ENCODE results near the gene MRPS33. TPM values are rescaled to one million over a fixed set of nuclear protein-coding genes. Genes with fewer than 3 reads are reported as not detected.

The MRPS33 gene
- total and polyA plus RNA-seq, 2 of the 13 experiments (the other 11 are each of a cell fraction or from before 2014, with no cell fraction given) = 50.9 to 91.0 TPM

DNA sequence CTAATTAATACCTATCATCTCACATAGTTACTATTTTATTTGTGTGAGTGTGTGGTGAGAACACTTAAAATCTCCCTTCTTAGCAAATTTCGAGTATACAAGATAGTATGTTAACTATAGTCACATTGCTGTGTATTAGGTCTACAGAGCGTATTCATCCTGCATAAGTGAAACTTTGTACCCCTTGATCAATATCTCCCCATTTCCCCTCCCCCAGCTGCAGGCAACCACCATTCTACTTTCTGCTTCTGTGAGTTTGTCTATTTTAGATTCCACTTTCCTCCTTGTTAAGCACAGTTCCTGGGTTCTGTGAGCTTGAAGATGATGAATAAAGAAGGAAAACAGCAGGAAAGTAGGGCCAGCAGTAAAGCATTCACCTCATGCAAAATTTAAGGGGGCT is 42.4 kb downstream of the MRPS33 start (continued):
- TF ChIP-seq, protein P1, sequence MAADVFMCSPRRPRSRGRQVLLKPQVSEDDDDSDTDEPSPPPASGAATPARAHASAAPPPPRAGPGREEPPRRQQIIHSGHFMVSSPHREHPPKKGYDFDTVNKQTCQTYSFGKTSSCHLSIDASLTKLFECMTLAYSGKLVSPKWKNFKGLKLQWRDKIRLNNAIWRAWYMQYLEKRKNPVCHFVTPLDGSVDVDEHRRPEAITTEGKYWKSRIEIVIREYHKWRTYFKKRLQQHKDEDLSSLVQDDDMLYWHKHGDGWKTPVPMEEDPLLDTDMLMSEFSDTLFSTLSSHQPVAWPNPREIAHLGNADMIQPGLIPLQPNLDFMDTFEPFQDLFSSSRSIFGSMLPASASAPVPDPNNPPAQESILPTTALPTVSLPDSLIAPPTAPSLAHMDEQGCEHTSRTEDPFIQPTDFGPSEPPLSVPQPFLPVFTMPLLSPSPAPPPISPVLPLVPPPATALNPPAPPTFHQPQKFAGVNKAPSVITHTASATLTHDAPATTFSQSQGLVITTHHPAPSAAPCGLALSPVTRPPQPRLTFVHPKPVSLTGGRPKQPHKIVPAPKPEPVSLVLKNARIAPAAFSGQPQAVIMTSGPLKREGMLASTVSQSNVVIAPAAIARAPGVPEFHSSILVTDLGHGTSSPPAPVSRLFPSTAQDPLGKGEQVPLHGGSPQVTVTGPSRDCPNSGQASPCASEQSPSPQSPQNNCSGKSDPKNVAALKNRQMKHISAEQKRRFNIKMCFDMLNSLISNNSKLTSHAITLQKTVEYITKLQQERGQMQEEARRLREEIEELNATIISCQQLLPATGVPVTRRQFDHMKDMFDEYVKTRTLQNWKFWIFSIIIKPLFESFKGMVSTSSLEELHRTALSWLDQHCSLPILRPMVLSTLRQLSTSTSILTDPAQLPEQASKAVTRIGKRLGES (CRISPR knock-in tag; IDR thresholded peaks at IDR 0.05; ENCODE audit: borderline replicate concordance) = no peak
- TF ChIP-seq HES4 (CRISPR knock-in tag; IDR thresholded peaks at IDR 0.05; ENCODE audit: borderline replicate concordance) (no peak), NCOA2 (CRISPR knock-in tag; IDR thresholded peaks at IDR 0.05) (0 out of 2 replicates have a peak, but pooled peaks have one; percentile 27), HNF4A (CRISPR knock-in tag; IDR thresholded peaks at IDR 0.05) (peak; percentile 81), ZBTB7B (CRISPR knock-in tag; IDR thresholded peaks at IDR 0.05) (no peak), ZNF761 (CRISPR knock-in tag; conservative IDR thresholded peaks at IDR 0.05) (no peak), HNF4G (IDR thresholded peaks at IDR 0.05; ENCODE audit: borderline replicate concordance, low read depth, low read length) (peak; percentile 57), HNF4G (CRISPR knock-in tag; IDR thresholded peaks at IDR 0.05; ENCODE audit: borderline replicate concordance, low read depth) (no peak), KDM3A (CRISPR knock-in tag; IDR thresholded peaks at IDR 0.05; ENCODE audit: low read depth) (0 out of 2 replicates have a peak, but pooled peaks have one; percentile 23), SRY (CRISPR knock-in tag; IDR thresholded peaks at IDR 0.05) (no peak), CREM (IDR thresholded peaks at IDR 0.05) (no peak), CREM (CRISPR knock-in tag; IDR thresholded peaks at IDR 0.05) (no peak), CEBPG (CRISPR knock-in tag; IDR thresholded peaks at IDR 0.05) (0 out of 2 replicates have a peak, but pooled peaks have one; percentile 16), THYN1 (CRISPR knock-in tag; IDR thresholded peaks at IDR 0.05; ENCODE audit: borderline replicate concordance, low read depth) (no peak), TCF12 (IDR thresholded peaks at IDR 0.05) (no peak), TCF12 (CRISPR knock-in tag; IDR thresholded peaks at IDR 0.05) (no peak), KMT2A (CRISPR knock-in tag; IDR thresholded peaks at IDR 0.05) (no peak), ZBTB7A (CRISPR knock-in tag; IDR thresholded peaks at IDR 0.05) (no peak), CHCHD3 (CRISPR knock-in tag; IDR thresholded peaks at IDR 0.05) (no peak), KDM6A (CRISPR knock-in tag; IDR thresholded peaks at IDR 0.05; ENCODE audit: low read depth) (0 out of 2 replicates have a peak, but pooled peaks have one; percentile 32), ZNF441 (CRISPR knock-in tag; IDR thresholded peaks at IDR 0.05; ENCODE audit: borderline replicate concordance) (peak; percentile 20; the same call in 1 of the 2 replicates)
- TF ChIP-seq, protein P2, sequence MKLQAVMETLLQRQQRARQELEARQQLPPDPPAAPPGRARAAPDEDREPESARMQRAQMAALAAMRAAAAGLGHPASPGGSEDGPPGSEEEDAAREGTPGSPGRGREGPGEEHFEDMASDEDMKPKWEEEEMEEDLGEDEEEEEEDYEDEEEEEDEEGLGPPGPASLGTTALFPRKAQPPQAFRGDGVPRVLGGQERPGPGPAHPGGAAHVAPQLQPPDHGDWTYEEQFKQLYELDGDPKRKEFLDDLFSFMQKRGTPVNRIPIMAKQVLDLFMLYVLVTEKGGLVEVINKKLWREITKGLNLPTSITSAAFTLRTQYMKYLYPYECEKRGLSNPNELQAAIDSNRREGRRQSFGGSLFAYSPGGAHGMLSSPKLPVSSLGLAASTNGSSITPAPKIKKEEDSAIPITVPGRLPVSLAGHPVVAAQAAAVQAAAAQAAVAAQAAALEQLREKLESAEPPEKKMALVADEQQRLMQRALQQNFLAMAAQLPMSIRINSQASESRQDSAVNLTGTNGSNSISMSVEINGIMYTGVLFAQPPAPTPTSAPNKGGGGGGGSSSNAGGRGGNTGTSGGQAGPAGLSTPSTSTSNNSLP (IDR thresholded peaks at IDR 0.05; ENCODE audit: low read depth, low read length) = no peak
- TF ChIP-seq, protein P3, sequence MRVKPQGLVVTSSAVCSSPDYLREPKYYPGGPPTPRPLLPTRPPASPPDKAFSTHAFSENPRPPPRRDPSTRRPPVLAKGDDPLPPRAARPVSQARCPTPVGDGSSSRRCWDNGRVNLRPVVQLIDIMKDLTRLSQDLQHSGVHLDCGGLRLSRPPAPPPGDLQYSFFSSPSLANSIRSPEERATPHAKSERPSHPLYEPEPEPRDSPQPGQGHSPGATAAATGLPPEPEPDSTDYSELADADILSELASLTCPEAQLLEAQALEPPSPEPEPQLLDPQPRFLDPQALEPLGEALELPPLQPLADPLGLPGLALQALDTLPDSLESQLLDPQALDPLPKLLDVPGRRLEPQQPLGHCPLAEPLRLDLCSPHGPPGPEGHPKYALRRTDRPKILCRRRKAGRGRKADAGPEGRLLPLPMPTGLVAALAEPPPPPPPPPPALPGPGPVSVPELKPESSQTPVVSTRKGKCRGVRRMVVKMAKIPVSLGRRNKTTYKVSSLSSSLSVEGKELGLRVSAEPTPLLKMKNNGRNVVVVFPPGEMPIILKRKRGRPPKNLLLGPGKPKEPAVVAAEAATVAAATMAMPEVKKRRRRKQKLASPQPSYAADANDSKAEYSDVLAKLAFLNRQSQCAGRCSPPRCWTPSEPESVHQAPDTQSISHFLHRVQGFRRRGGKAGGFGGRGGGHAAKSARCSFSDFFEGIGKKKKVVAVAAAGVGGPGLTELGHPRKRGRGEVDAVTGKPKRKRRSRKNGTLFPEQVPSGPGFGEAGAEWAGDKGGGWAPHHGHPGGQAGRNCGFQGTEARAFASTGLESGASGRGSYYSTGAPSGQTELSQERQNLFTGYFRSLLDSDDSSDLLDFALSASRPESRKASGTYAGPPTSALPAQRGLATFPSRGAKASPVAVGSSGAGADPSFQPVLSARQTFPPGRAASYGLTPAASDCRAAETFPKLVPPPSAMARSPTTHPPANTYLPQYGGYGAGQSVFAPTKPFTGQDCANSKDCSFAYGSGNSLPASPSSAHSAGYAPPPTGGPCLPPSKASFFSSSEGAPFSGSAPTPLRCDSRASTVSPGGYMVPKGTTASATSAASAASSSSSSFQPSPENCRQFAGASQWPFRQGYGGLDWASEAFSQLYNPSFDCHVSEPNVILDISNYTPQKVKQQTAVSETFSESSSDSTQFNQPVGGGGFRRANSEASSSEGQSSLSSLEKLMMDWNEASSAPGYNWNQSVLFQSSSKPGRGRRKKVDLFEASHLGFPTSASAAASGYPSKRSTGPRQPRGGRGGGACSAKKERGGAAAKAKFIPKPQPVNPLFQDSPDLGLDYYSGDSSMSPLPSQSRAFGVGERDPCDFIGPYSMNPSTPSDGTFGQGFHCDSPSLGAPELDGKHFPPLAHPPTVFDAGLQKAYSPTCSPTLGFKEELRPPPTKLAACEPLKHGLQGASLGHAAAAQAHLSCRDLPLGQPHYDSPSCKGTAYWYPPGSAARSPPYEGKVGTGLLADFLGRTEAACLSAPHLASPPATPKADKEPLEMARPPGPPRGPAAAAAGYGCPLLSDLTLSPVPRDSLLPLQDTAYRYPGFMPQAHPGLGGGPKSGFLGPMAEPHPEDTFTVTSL (CRISPR knock-in tag; IDR thresholded peaks at IDR 0.05; ENCODE audit: borderline replicate concordance) = no peak

Data from HepG2 (cell line).